Nephron (organoid): Measurements from ENCODE around the gene PTCH2.

Experiments
- H3K27ac Mint-ChIP-seq, 3 experiments: 2 replicates each; pipeline ENCODE4 v1.8.0; 2020; ENCODE audit warnings: mixed read lengths in 3 of 3, mild to moderate bottlenecking in 2 of 3, moderate library complexity in 1 of 3
- H3K27me3 Mint-ChIP-seq: 2 replicates; pipeline ENCODE4 v1.8.0; 2021; ENCODE audit warnings: low read depth, mild to moderate bottlenecking, moderate library complexity, mixed read lengths
- H3K36me3 Mint-ChIP-seq: 2 replicates; pipeline ENCODE4 v1.8.0; 2020; ENCODE audit warnings: low read depth, mixed read lengths
- H3K4me1 Mint-ChIP-seq: 2 replicates; pipeline ENCODE4 v1.8.0; 2020; ENCODE audit warnings: mixed read lengths
- H3K4me3 Mint-ChIP-seq, 3 experiments: 2 replicates each; pipeline ENCODE4 v1.8.0; 2020; ENCODE audit warnings: mild to moderate bottlenecking in 3 of 3, mixed read lengths in 3 of 3, moderate library complexity in 2 of 3
- H3K9me3 Mint-ChIP-seq: 2 replicates; pipeline ENCODE4 v1.8.0; 2020; ENCODE audit warnings: mixed read lengths
- CTCF ChIP-seq, 3 experiments: fragments of 200-600 bp; sonication (generic); IDR thresholded peaks; one replicate each; pipeline ENCODE4 v1.5.0; 2021; ENCODE audit warnings: antibody characterized with exemption in 3 of 3; ENCODE audit not compliant: unreplicated experiment in 3 of 3

Gene PTCH2

GRCh38 chr1:44857446-44857845, 14.4 kb upstream of the PTCH2 start:
- Mint-ChIP-seq H3K4me3 (no peak overlapping the region), H3K36me3 (peaks cover 37% of the 10 kb centered on the region), H3K27ac (no peak overlapping the region), H3K9me3 (no peaks in the 10 kb centered on the region), H3K4me1 (peaks cover 12% of the 10 kb centered on the region), H3K27me3 (no peaks in the 10 kb centered on the region)
- no peak for TF ChIP-seq CTCF (IDR thresholded peaks at IDR 0.05; ENCODE audit: unreplicated experiment in 3 of 3)

- H3K4me3 Mint-ChIP-seq, result no peak overlapping the region
- no peak overlapping the region for H3K27ac Mint-ChIP-seq
- no peaks in the 10 kb centered on the region for H3K9me3 Mint-ChIP-seq
- no peak for TF ChIP-seq CTCF (IDR thresholded peaks at IDR 0.05; ENCODE audit: unreplicated experiment in 3 of 3)
- H3K36me3 Mint-ChIP-seq, result peaks cover 41% of the 10 kb centered on the region
- peaks cover 5% of the 10 kb centered on the region for H3K4me1 Mint-ChIP-seq
- H3K27me3 Mint-ChIP-seq, result no peaks in the 10 kb centered on the region
Measured at GRCh38 chr1:44855742-44856141, 12.7 kb upstream of the PTCH2 start.

GRCh38 chr1:44854970-44855369, 11.9 kb upstream of the PTCH2 start:
- no peaks in the 10 kb centered on the region for H3K27me3 Mint-ChIP-seq
- H3K36me3 Mint-ChIP-seq, result peaks cover 43% of the 10 kb centered on the region
- no peaks in the 10 kb centered on the region for H3K9me3 Mint-ChIP-seq
- H3K4me1 Mint-ChIP-seq, result peaks cover 2% of the 10 kb centered on the region
- H3K27ac Mint-ChIP-seq, result no peak overlapping the region
- TF ChIP-seq CTCF (IDR thresholded peaks at IDR 0.05; ENCODE audit: unreplicated experiment in 3 of 3), result no peak
- H3K4me3 Mint-ChIP-seq, result no peak overlapping the region

GRCh38 chr1:44853201-44853600, 10.1 kb upstream of the PTCH2 start:
- H3K27ac Mint-ChIP-seq, result no peak overlapping the region
- no peak for TF ChIP-seq CTCF (IDR thresholded peaks at IDR 0.05; ENCODE audit: unreplicated experiment in 3 of 3)
- peaks cover 20% of the 10 kb centered on the region for H3K4me1 Mint-ChIP-seq
- no peaks in the 10 kb centered on the region for H3K9me3 Mint-ChIP-seq
- H3K27me3 Mint-ChIP-seq, result no peaks in the 10 kb centered on the region
- no peak overlapping the region for H3K4me3 Mint-ChIP-seq
- H3K36me3 Mint-ChIP-seq, result peaks cover 46% of the 10 kb centered on the region

- Mint-ChIP-seq H3K4me3 (no peak overlapping the region), H3K27ac (no peak overlapping the region), H3K36me3 (peaks cover 35% of the 10 kb centered on the region), H3K27me3 (no peaks in the 10 kb centered on the region), H3K4me1 (peaks cover 30% of the 10 kb centered on the region), H3K9me3 (no peaks in the 10 kb centered on the region)
- TF ChIP-seq CTCF (IDR thresholded peaks at IDR 0.05; ENCODE audit: unreplicated experiment in 3 of 3), result no peak
Measured at GRCh38 chr1:44851308-44851707, 8.3 kb upstream of the PTCH2 start.

- Mint-ChIP-seq H3K27ac (peak overlapping the region in 2 of 3 experiments; percentile 64 to 95), H3K9me3 (no peaks in the 10 kb centered on the region), H3K36me3 (peaks cover 22% of the 10 kb centered on the region), H3K4me1 (peaks cover 36% of the 10 kb centered on the region), H3K27me3 (no peaks in the 10 kb centered on the region), H3K4me3 (no peak overlapping the region)
- TF ChIP-seq CTCF (IDR thresholded peaks at IDR 0.05; ENCODE audit: unreplicated experiment in 3 of 3), result no peak
Measured at GRCh38 chr1:44849575-44850132, 6.6 kb upstream of the PTCH2 start.
